Osteocyte (in vitro differentiated cells): ENCODE data around the gene DMD. TPM values are rescaled to one million over a fixed set of nuclear protein-coding genes. Genes with fewer than 3 reads are reported as not detected.

Experiments used
- DNase-seq: peaks from one replicate; pipeline ENCODE4 v3.0.0; 2021; ENCODE audit warnings: mixed read lengths; ENCODE audit not compliant: unreplicated experiment; ENCODE audit errors: extremely low spot score
- H3K27ac Mint-ChIP-seq: one replicate; pipeline ENCODE4 v1.8.0; 2021; ENCODE audit warnings: mild to moderate bottlenecking, mixed read lengths; ENCODE audit not compliant: unreplicated experiment
- H3K27me3 Mint-ChIP-seq: one replicate; pipeline ENCODE4 v1.8.0; 2021; ENCODE audit warnings: mixed read lengths; ENCODE audit not compliant: unreplicated experiment
- H3K36me3 Mint-ChIP-seq: one replicate; pipeline ENCODE4 v1.8.0; 2021; ENCODE audit warnings: mixed read lengths; ENCODE audit not compliant: unreplicated experiment
- H3K4me1 Mint-ChIP-seq: one replicate; pipeline ENCODE4 v1.8.0; 2021; ENCODE audit warnings: mixed read lengths; ENCODE audit not compliant: unreplicated experiment
- H3K4me3 Mint-ChIP-seq: one replicate; pipeline ENCODE4 v1.8.0; 2021; ENCODE audit warnings: mild to moderate bottlenecking, moderate library complexity, mixed read lengths; ENCODE audit not compliant: unreplicated experiment
- H3K9me3 Mint-ChIP-seq: one replicate; pipeline ENCODE4 v1.8.0; 2021; ENCODE audit warnings: mixed read lengths; ENCODE audit not compliant: unreplicated experiment
- CTCF ChIP-seq: fragments of 200-600 bp; sonication (generic); IDR thresholded peaks from 2 replicates; pipeline ENCODE4 v1.5.0; 2021; ENCODE audit warnings: antibody characterized with exemption, mild to moderate bottlenecking, moderate library complexity
- total RNA-seq: library from RNA; stranded (reverse); gene quantifications from 2 replicates; pipeline ENCODE4 v1.2.1, GENCODE V29; 2021

DMD gene
- total RNA-seq, 1 donor from 2014 or later = 317 TPM

DNA sequence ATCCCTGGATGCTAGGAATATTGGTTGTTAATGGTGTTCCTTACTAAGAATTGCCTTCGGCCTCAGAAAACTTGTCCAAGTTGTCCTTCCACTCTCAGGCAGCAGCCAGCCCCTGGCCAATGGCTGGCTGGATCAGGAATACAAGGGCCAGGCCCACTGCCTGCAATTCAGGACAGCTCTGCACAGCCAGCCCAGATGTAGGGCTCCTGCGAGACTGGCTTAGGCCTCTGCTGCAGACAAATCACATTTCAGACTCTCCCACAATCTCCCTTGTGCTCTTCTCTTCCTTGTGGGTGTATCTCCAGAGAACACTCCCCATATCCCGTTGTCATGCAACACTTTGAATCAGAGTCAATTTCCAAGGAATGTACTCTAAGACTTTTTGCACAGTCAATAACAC is 1391.9 kb downstream of the DMD start:
- no peak for DNase-seq
- no peak for TF ChIP-seq CTCF
- no peaks in the 10 kb centered on the region for H3K27me3 Mint-ChIP-seq
- H3K9me3 Mint-ChIP-seq = no peaks in the 10 kb centered on the region
- no peak overlapping the region for H3K4me3 Mint-ChIP-seq
- peaks cover 17% of the 10 kb centered on the region for H3K4me1 Mint-ChIP-seq
- H3K27ac Mint-ChIP-seq = no peak overlapping the region
- H3K36me3 Mint-ChIP-seq = no peaks in the 10 kb centered on the region

DNA sequence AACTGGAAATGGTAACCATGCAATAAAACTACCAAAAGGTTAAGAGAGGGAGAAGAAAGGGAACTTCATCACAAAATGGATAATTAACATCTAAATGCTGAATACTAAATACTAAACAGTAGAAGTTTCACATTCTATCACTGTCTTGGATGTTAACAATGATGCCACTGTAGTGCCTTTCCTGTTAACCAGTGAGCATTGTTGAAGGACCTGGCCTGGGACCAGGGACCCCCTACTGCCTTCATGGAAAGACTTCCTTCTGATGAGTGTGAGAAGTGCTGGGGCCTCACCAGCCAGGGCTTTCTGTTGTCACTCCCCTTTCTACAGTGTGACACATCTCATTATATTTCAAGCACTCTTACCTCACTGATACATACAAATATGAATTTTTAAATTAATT is 1400.2 kb downstream of the DMD start:
- Mint-ChIP-seq H3K4me3 (no peak overlapping the region), H3K4me1 (peaks cover 11% of the 10 kb centered on the region), H3K36me3 (no peaks in the 10 kb centered on the region), H3K27me3 (no peaks in the 10 kb centered on the region), H3K9me3 (peaks cover 17% of the 10 kb centered on the region), H3K27ac (no peak overlapping the region)
- no peak for DNase-seq
- no peak for TF ChIP-seq CTCF

- H3K4me3 Mint-ChIP-seq = no peak overlapping the region
- H3K27ac Mint-ChIP-seq = no peak overlapping the region
- H3K27me3 Mint-ChIP-seq = no peaks in the 10 kb centered on the region
- TF ChIP-seq CTCF = no peak
- H3K9me3 Mint-ChIP-seq = peaks cover 18% of the 10 kb centered on the region
- DNase-seq = no peak
- H3K36me3 Mint-ChIP-seq = no peaks in the 10 kb centered on the region
- H3K4me1 Mint-ChIP-seq = peaks cover 11% of the 10 kb centered on the region
These were observed 1403.0 kb downstream of the DMD start for GRCh38 chrX:31808357-31808756.

DNA sequence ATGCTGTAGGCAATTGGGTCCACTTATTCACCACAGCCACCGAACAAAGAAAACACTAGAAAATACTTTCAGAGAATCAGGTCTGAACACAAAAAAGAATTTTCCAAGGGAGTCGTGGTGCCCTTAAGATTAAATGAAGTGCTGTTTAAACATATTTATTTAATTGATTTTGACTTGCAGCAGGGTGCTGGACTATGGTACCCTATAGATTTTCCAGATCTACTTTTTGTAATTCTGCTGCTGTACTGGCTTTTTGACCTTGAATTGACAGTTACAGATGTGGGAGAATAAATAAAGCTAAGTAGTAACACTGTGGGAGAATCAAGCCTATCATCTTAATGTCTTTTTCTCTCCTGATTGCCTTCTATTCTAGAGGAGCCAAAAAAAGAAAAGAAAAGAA is 1404.2 kb downstream of the DMD start:
- TF ChIP-seq CTCF = no peak
- Mint-ChIP-seq H3K27me3 (no peaks in the 10 kb centered on the region), H3K9me3 (peaks cover 14% of the 10 kb centered on the region), H3K4me1 (peaks cover 11% of the 10 kb centered on the region), H3K27ac (no peak overlapping the region), H3K36me3 (no peaks in the 10 kb centered on the region), H3K4me3 (no peak overlapping the region)
- DNase-seq = no peak

DNA sequence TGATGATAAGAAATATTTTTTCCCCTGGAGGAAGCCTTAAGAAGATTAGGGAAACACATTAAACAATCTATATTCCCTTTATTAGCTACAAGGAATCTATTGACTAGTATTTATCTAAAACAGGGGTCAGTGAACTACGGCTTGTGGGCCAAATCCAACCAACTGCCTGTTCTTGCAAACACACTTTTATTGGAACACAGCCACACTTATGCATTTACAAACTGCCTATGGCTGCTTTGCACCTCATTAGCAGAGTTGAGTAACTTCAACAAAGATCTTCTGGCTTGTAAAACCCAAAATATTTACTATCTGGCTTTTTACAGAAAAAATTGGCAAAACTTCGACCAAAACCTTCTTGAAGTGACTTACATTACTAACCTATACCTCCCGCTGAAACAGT is 1405.6 kb downstream of the DMD start:
- Mint-ChIP-seq H3K4me3 (no peak overlapping the region), H3K27me3 (no peaks in the 10 kb centered on the region), H3K4me1 (peaks cover 11% of the 10 kb centered on the region), H3K36me3 (no peaks in the 10 kb centered on the region), H3K9me3 (peaks cover 14% of the 10 kb centered on the region), H3K27ac (no peak overlapping the region)
- TF ChIP-seq CTCF = no peak
- DNase-seq = no peak
